GM18909 (cell line): Measurements from ENCODE around the gene LGALS1.
"Not testable (repeated sequence)": the region's sequence is repeated elsewhere in the genome, so short reads cannot be mapped to it uniquely, and the experiment has no call there.

Source experiments
- ATAC-seq: cut with Tn5 transposase; IDR thresholded peaks from one replicate; pipeline ENCODE4 v1.9.1; 2021; ENCODE audit warnings: mild to moderate bottlenecking; ENCODE audit not compliant: unreplicated experiment, poor library complexity

LGALS1 gene

GRCh38 chr22:37681001-37681424 is 5.6 kb downstream of the LGALS1 start:
- no peak for ATAC-seq

- ATAC-seq: no peak
Measured at GRCh38 chr22:37681556-37682049, 6.2 kb downstream of the LGALS1 start.

GRCh38 chr22:37684803-37685615 is 9.6 kb downstream of the LGALS1 start:
- no peak for ATAC-seq

GRCh38 chr22:37686002-37686982 is 10.9 kb downstream of the LGALS1 start, which contains the start of gene NOL12:
Gene NOL12 (plus strand): TSS chr22:37686343. CDS start chr22:37686393, 50 bp downstream.
- ATAC-seq: peak; percentile 70

GRCh38 chr22:37690407-37690806 is 15.0 kb downstream of the LGALS1 start:
- ATAC-seq: no peak

- no peak for ATAC-seq
Measured at GRCh38 chr22:37690901-37691504, 15.6 kb downstream of the LGALS1 start.

- ATAC-seq: no peak
Measured at GRCh38 chr22:37692627-37693285, 17.3 kb downstream of the LGALS1 start.

- not testable (repeated sequence) for ATAC-seq
Measured at GRCh38 chr22:37694131-37694530, 18.7 kb downstream of the LGALS1 start.

- not testable (repeated sequence) for ATAC-seq
Measured at GRCh38 chr22:37696260-37696656, 20.8 kb downstream of the LGALS1 start.

GRCh38 chr22:37696657-37697537 is 21.5 kb downstream of the LGALS1 start, which contains the start of gene TRIOBP:
Gene TRIOBP (plus strand): TSS chr22:37697048. CDS start chr22:37701366, 4,318 bp downstream.
- peak; percentile 75 for ATAC-seq

- ATAC-seq: no peak
Measured at GRCh38 chr22:37697538-37697835, 22.1 kb downstream of the LGALS1 start.

- no peak for ATAC-seq
Measured at GRCh38 chr22:37701141-37701786, 25.8 kb downstream of the LGALS1 start.

GRCh38 chr22:37703906-37704305 is 28.5 kb downstream of the LGALS1 start:
- no peak for ATAC-seq

GRCh38 chr22:37704645-37705044 is 29.2 kb downstream of the LGALS1 start:
- no peak for ATAC-seq

- no peak for ATAC-seq
Measured at GRCh38 chr22:37705205-37705604, 29.8 kb downstream of the LGALS1 start.

GRCh38 chr22:37708580-37709444 is 33.4 kb downstream of the LGALS1 start:
- no peak for ATAC-seq

GRCh38 chr22:37709445-37709765 is 34.0 kb downstream of the LGALS1 start:
- no peak for ATAC-seq

GRCh38 chr22:37710675-37711074 is 35.2 kb downstream of the LGALS1 start:
- ATAC-seq: no peak
